PC-3 (cell line): ENCODE results near the gene METTL9.

Source experiments
- EZH2phosphoT487 ChIP-seq: fragments of 300-600 bp; sonication (generic); IDR thresholded peaks from 2 replicates; pipeline ENCODE4 v1.6.1; 2018; ENCODE audit warnings: mild to moderate bottlenecking, antibody characterized with exemption, low read length, borderline replicate concordance
- TF ChIP-seq, protein P1 (sequence below): fragments of 300-600 bp; sonication (generic); conservative IDR thresholded peaks from 2 replicates; pipeline ENCODE4 v1.5.1; 2017; ENCODE audit warnings: antibody characterized with exemption, low read depth, mild to moderate bottlenecking, low read length

DNA sequence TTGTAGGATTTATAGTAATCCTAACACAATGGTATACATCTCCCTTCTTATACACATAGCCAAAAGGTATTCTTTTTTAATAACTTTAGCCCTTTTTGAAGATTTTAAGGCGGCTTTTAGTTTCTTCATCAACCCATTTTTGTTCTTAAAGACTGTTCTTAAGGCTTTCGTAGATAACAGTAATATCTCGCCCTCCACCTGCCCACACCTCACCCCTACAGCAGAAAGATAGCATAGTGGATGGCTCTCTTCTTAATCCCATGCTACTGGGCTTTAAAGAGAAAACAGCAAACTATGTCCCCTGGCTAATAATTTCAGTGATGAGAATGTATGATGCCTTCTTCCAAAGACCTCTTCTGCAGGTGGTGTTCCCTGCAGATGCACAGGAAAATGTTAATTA lies 44.4 kb downstream of the METTL9 start:
- TF ChIP-seq EZH2phosphoT487, result no peak
- TF ChIP-seq, protein P1, sequence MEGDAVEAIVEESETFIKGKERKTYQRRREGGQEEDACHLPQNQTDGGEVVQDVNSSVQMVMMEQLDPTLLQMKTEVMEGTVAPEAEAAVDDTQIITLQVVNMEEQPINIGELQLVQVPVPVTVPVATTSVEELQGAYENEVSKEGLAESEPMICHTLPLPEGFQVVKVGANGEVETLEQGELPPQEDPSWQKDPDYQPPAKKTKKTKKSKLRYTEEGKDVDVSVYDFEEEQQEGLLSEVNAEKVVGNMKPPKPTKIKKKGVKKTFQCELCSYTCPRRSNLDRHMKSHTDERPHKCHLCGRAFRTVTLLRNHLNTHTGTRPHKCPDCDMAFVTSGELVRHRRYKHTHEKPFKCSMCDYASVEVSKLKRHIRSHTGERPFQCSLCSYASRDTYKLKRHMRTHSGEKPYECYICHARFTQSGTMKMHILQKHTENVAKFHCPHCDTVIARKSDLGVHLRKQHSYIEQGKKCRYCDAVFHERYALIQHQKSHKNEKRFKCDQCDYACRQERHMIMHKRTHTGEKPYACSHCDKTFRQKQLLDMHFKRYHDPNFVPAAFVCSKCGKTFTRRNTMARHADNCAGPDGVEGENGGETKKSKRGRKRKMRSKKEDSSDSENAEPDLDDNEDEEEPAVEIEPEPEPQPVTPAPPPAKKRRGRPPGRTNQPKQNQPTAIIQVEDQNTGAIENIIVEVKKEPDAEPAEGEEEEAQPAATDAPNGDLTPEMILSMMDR, result no peak
